GM10847 (cell line): ENCODE data around the gene NRXN2.

Experiments used
- POLR2A ChIP-seq: IDR thresholded peaks from 2 replicates; pipeline ENCODE4 v1.6.1; 2011; ENCODE audit not compliant: insufficient read length; ENCODE audit errors: extremely low read depth

Gene NRXN2

GRCh38 chr11:64652586-64653387 is 70.2 kb downstream of the NRXN2 start:
- no peak for TF ChIP-seq POLR2A

DNA sequence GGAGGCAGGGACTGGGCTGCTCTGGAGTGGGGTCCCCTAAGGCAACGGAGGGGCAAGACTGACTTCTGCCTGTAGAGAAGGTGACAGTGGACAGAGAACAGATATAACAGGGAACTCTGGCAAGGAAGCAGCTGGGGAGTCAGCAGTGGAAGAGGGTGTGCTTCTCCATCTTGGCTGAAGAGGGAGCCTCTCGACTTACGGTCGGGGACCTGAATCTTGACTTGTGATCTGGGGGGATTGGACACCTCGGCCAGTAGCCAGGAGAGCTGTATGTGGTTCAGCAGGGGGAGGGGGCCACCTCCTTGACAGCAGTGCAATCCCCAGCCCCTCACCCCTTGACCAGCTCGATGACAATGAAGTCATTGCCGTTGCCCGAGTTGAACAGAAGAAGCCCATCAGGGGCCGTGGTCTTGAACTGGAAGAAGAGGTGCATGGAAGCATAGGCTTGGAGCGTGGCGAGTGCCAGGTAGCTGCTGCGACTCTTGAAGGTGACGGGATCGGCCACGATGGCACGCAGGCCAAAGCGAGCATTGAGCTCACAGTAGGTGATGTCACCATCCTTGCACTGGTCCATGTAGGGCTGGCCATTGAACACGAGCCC is 72.0 kb downstream of the NRXN2 start:
- no peak for TF ChIP-seq POLR2A

DNA sequence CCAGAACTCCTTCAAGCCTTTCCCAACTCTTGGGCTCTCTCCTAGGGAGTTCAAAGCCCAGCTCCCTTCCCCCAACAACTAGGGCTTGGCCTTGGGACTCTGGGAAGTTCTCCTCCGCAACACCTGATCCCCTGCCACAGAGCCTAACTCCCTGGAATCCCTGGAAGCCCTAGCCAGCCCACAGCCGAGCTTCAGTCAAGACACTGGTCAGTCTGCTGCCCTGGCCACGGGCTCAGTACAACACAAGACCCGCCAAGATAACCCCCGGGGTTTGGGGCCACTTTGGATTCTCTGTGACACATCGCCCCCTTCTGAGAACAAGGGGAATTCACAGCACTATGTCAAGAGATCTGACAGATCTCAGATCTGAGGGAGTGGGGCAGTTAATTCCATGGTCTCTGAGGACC is 73.7 kb downstream of the NRXN2 start:
- no peak for TF ChIP-seq POLR2A

- no peak for TF ChIP-seq POLR2A
Measured at GRCh38 chr11:64648551-64648950, 74.4 kb downstream of the NRXN2 start.

GRCh38 chr11:64647019-64647779 is 75.8 kb downstream of the NRXN2 start:
- no peak for TF ChIP-seq POLR2A

- TF ChIP-seq POLR2A, result no peak
Measured at GRCh38 chr11:64644647-64645275, 78.2 kb downstream of the NRXN2 start.

GRCh38 chr11:64643920-64644646 is 78.9 kb downstream of the NRXN2 start:
- no peak for TF ChIP-seq POLR2A

GRCh38 chr11:64643256-64643881 is 79.6 kb downstream of the NRXN2 start:
- no peak for TF ChIP-seq POLR2A

DNA sequence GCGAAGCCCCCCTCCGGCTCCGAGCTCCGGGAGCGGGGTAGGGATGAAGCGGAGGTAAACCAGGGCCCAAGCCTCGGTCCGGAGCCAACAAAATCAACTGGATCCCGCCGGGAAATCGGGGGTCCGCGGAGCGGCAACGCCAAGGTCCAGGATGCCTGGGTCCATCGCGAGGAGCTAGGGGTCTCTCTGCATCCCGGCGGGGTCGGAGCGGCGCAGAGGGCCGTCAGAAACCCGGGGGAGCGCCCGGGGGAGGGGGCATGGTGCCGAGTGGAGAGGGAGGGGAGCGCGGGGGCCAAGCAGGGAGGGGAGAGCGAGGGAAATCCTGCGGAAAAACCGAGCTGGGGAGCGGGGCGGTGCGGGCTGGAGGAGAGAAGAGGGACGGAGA is 80.1 kb downstream of the NRXN2 start:
- TF ChIP-seq POLR2A, result no peak

DNA sequence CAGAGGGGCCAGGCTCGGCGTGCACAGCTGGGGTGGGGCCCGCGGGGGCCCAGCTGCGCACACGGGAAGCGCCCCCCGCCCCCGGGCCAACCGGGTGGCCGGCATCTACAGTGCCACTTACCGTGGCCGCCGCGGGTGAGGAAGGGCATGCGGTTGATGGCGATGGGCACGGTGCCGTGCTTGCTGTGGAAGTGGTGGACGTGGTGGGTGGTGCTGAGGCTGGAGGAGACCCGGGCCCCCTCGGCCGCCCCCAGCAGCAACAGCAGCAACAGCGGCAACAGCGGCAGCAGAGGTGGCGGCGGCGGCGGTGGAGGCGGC is 80.6 kb downstream of the NRXN2 start:
- TF ChIP-seq POLR2A, result no peak

- no peak for TF ChIP-seq POLR2A
Measured at GRCh38 chr11:64641596-64642417, 81.2 kb downstream of the NRXN2 start.

DNA sequence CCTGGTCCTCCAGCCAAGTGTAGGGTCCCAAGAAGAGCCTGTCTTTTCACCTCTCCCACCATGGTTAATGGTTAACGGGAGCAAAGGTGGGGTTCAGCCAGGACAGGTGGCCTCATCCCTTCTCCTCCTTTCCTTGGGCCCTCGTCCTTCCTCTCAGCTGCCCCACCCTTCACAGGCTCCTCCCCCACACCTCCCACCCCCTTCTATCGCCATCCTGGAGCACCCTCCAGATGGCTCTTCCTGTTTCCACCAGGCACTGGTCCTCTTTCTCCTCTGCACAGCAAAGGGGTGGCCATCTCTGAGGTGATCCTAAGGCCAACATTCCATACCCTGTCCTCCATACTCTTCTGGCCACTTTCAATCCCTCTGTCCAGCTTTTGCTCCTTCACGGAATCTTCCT is 83.1 kb downstream of the NRXN2 start:
- no peak for TF ChIP-seq POLR2A

- no peak for TF ChIP-seq POLR2A
Measured at GRCh38 chr11:64638829-64639228, 84.2 kb downstream of the NRXN2 start.
